H9 (cell line): ENCODE results near the gene SEMA7A. TPM values are rescaled to one million over a fixed set of nuclear protein-coding genes. Genes with fewer than 3 reads are reported as not detected.

Experiments used
- DNase-seq: peaks from one replicate; pipeline ENCODE4 v3.0.0-alpha.2; 2017
- H2AFZ ChIP-seq: one replicate; pipeline ENCODE4 v1.6.1; 2013; ENCODE audit warnings: mild to moderate bottlenecking, low read length, control low read depth, moderate library complexity
- H2AK5ac ChIP-seq: 2 replicates; pipeline ENCODE4 v1.6.1; 2013; ENCODE audit warnings: low read length, control low read depth, mixed read lengths; ENCODE audit not compliant: insufficient read length
- H2BK120ac ChIP-seq: one replicate; pipeline ENCODE4 v1.6.1; 2013; ENCODE audit warnings: low read depth, mild to moderate bottlenecking, low read length, control low read depth, inconsistent platforms; ENCODE audit not compliant: poor library complexity, severe bottlenecking
- H2BK12ac ChIP-seq: 2 replicates; pipeline ENCODE4 v1.6.1; 2013; ENCODE audit warnings: low read length, control low read depth, mixed read lengths, low read depth; ENCODE audit not compliant: insufficient read length
- H2BK15ac ChIP-seq: 2 replicates; pipeline ENCODE4 v1.6.1; 2013; ENCODE audit warnings: low read depth, low read length, control low read depth
- H2BK20ac ChIP-seq: one replicate; pipeline ENCODE4 v1.6.1; 2013; ENCODE audit warnings: low read depth, mild to moderate bottlenecking, low read length, control low read depth, inconsistent platforms; ENCODE audit not compliant: poor library complexity, severe bottlenecking
- H2BK5ac ChIP-seq: 2 replicates; pipeline ENCODE4 v1.6.1; 2013; ENCODE audit warnings: low read length, control low read depth, mixed read lengths; ENCODE audit not compliant: insufficient read length
- H3K14ac ChIP-seq: 2 replicates; pipeline ENCODE4 v1.6.1; 2013; ENCODE audit warnings: low read length, control low read depth; ENCODE audit not compliant: insufficient read depth
- H3K18ac ChIP-seq: 2 replicates; pipeline ENCODE4 v1.6.1; 2013; ENCODE audit warnings: low read depth, mild to moderate bottlenecking, mixed read lengths, low read length, control low read depth; ENCODE audit not compliant: insufficient read length
- H3K23ac ChIP-seq: 2 replicates; pipeline ENCODE4 v1.6.1; 2013; ENCODE audit warnings: low read length, control low read depth, mixed read lengths, low read depth; ENCODE audit not compliant: insufficient read length
- H3K23me2 ChIP-seq: 2 replicates; pipeline ENCODE4 v1.6.1; 2013; ENCODE audit warnings: low read depth, mild to moderate bottlenecking, mixed read lengths, low read length, control low read depth; ENCODE audit not compliant: insufficient read length, poor library complexity, severe bottlenecking
- H3K27ac ChIP-seq: 2 replicates; pipeline ENCODE4 v1.5.1; 2013; ENCODE audit warnings: low read length, control low read depth, mixed read lengths, low read depth; ENCODE audit not compliant: insufficient read length
- H3K27me3 ChIP-seq: 2 replicates; pipeline ENCODE4 v1.6.1; 2013; ENCODE audit warnings: low read length, control low read depth, inconsistent platforms; ENCODE audit not compliant: insufficient read depth
- H3K4ac ChIP-seq: 2 replicates; pipeline ENCODE4 v1.6.1; 2013; ENCODE audit warnings: low read depth, mild to moderate bottlenecking, control low read depth, inconsistent platforms, low read length, moderate library complexity
- H3K4me1 ChIP-seq: 2 replicates; pipeline ENCODE4 v1.6.1; 2013; ENCODE audit warnings: low read length, control low read depth, inconsistent platforms; ENCODE audit not compliant: insufficient read depth
- H3K4me2 ChIP-seq: 2 replicates; pipeline ENCODE4 v1.6.1; 2013; ENCODE audit warnings: low read length, control low read depth, mixed read lengths; ENCODE audit not compliant: insufficient read length, insufficient read depth
- H3K56ac ChIP-seq: 2 replicates; pipeline ENCODE4 v1.6.1; 2013; ENCODE audit warnings: low read depth, mild to moderate bottlenecking, mixed read lengths, low read length, control low read depth; ENCODE audit not compliant: insufficient read length
- H3K79me1 ChIP-seq: 2 replicates; pipeline ENCODE4 v1.6.1; 2013; ENCODE audit warnings: low read depth, mild to moderate bottlenecking, moderate library complexity, low read length, control low read depth, inconsistent platforms; ENCODE audit not compliant: insufficient read depth, poor library complexity, severe bottlenecking
- H3K79me2 ChIP-seq: 2 replicates; pipeline ENCODE4 v1.6.1; 2013; ENCODE audit warnings: low read length, control low read depth, inconsistent platforms; ENCODE audit not compliant: insufficient read depth
- H3K9ac ChIP-seq: 2 replicates; pipeline ENCODE4 v1.6.1; 2013; ENCODE audit warnings: low read length, control low read depth, mixed read lengths; ENCODE audit not compliant: insufficient read length; ENCODE audit errors: extremely low read depth
- H3K9me3 ChIP-seq: one replicate; pipeline ENCODE4 v1.6.1; 2013; ENCODE audit warnings: low read depth, low read length, inconsistent platforms; ENCODE audit not compliant: control insufficient read depth
- H3T11ph ChIP-seq: one replicate; pipeline ENCODE4 v1.6.1; 2013; ENCODE audit warnings: mild to moderate bottlenecking, low read length, control low read depth, inconsistent platforms
- H4K20me1 ChIP-seq: one replicate; pipeline ENCODE4 v1.6.1; 2013; ENCODE audit not compliant: control insufficient read depth, insufficient read length, insufficient read depth
- H4K5ac ChIP-seq: 2 replicates; pipeline ENCODE4 v1.6.1; 2013; ENCODE audit warnings: low read depth, mild to moderate bottlenecking, mixed read lengths, low read length, control low read depth; ENCODE audit not compliant: insufficient read length
- H4K8ac ChIP-seq: replicated peaks from 2 replicates; pipeline ENCODE4 v1.6.1; 2013; ENCODE audit warnings: low read length, control low read depth, mixed read lengths, low read depth; ENCODE audit not compliant: insufficient read length
- H4K91ac ChIP-seq: 2 replicates; pipeline ENCODE4 v1.6.1; 2013; ENCODE audit warnings: low read depth, mild to moderate bottlenecking, moderate library complexity, mixed read lengths, low read length, control low read depth; ENCODE audit not compliant: insufficient read length
- H3K27ac Mint-ChIP-seq, 3 experiments: 2 replicates in 2 of 3; 3 replicates in 1 of 3; pipeline ENCODE4 v1.8.0; 2020 to 2021; ENCODE audit warnings: mixed read lengths in 3 of 3, mild to moderate bottlenecking in 1 of 3, moderate library complexity in 1 of 3
- H3K27me3 Mint-ChIP-seq: 2 replicates; pipeline ENCODE4 v1.8.0; 2021; ENCODE audit warnings: low read depth, mild to moderate bottlenecking, moderate library complexity, mixed read lengths
- H3K36me3 Mint-ChIP-seq, 3 experiments: 2 replicates in 2 of 3; 3 replicates in 1 of 3; pipeline ENCODE4 v1.8.0; 2020 to 2021; ENCODE audit warnings: low read depth in 3 of 3, mixed read lengths in 3 of 3; ENCODE audit not compliant: insufficient read depth in 1 of 3
- H3K4me1 Mint-ChIP-seq, 2 experiments: 2 replicates each; pipeline ENCODE4 v1.8.0; 2020; ENCODE audit warnings: mixed read lengths in 2 of 2
- H3K4me3 Mint-ChIP-seq, 2 experiments: 2 replicates in 1 of 2; 3 replicates in 1 of 2; pipeline ENCODE4 v1.8.0; 2020 to 2021; ENCODE audit warnings: mild to moderate bottlenecking in 2 of 2, mixed read lengths in 2 of 2, moderate library complexity in 1 of 2
- H3K9me3 Mint-ChIP-seq, 2 experiments: 2 replicates in 1 of 2; 3 replicates in 1 of 2; pipeline ENCODE4 v1.8.0; 2020; ENCODE audit warnings: mild to moderate bottlenecking in 2 of 2, mixed read lengths in 2 of 2, moderate library complexity in 1 of 2
- CTCF ChIP-seq: fragments of 200-600 bp; sonication (generic); conservative IDR thresholded peaks from 3 replicates; pipeline ENCODE4 v1.8.0; 2021; ENCODE audit warnings: antibody characterized with exemption, mild to moderate bottlenecking
- WGBS: extraction: QIAGEN DNeasy Blood & Tissue Kit; methylation state at CpG from one replicate; pipeline ENCODE4 v1.1.7; 2013; ENCODE audit warnings: missing lambda C conversion rate, low lambda C conversion rate, mixed read lengths; ENCODE audit not compliant: insufficient read length; ENCODE audit errors: extremely low coverage; 5-methylcytosine and 5-hydroxymethylcytosine counted together
- total RNA-seq: library from RNA; stranded (reverse); gene quantifications from 2 replicates; pipeline ENCODE4 v1.2.1, GENCODE V29; 2021

The SEMA7A gene
- total RNA-seq, 1 experiment from 2014 or later = 5.7 TPM

GRCh38 chr15:74392902-74393301 lies 40.9 kb downstream of the SEMA7A start:
- no peaks in the 10 kb centered on the region; a peak in 1 of 5 replicates for H3K9me3 Mint-ChIP-seq
- Histone ChIP-seq H3K23ac (no peak overlapping the region), H3K9ac (no peak overlapping the region), H3K79me2 (no peaks in the 10 kb centered on the region), H4K91ac (no peak overlapping the region), H2BK5ac (no peak overlapping the region), H4K20me1 (no peaks in the 10 kb centered on the region), H2AFZ (no peak overlapping the region), H3K27ac (no peak overlapping the region), H3K14ac (no peak overlapping the region), H3T11ph (no peak overlapping the region), H2BK12ac (no peak overlapping the region), H3K4me1 (no peaks in the 10 kb centered on the region; the same call in 1 of the 2 replicates), H3K4ac (no peak overlapping the region), H3K9me3 (no peaks in the 10 kb centered on the region), H2BK120ac (no peak overlapping the region), H3K18ac (no peak overlapping the region), H3K27me3 (no peaks in the 10 kb centered on the region), H2AK5ac (no peak overlapping the region), H3K23me2 (no peaks in the 10 kb centered on the region), H2BK20ac (no peak overlapping the region), H2BK15ac (no peak overlapping the region), H3K4me2 (no peak overlapping the region), H4K8ac (no peak overlapping the region), H4K5ac (no peak overlapping the region), H3K56ac (no peak overlapping the region), H3K79me1 (no peaks in the 10 kb centered on the region)
- no peak for TF ChIP-seq CTCF
- H3K27me3 Mint-ChIP-seq = peaks cover 6% of the 10 kb centered on the region
- H3K4me3 Mint-ChIP-seq = no peak overlapping the region
- H3K27ac Mint-ChIP-seq = no peak overlapping the region
- DNase-seq = no peak
- H3K36me3 Mint-ChIP-seq = no peaks in the 10 kb centered on the region
- H3K4me1 Mint-ChIP-seq = peaks cover 14 to 25% of the 10 kb centered on the region in 2 experiments
- no CpG with 5 or more reads among the region's 7 CpGs for WGBS
